IPS-20b (cell line): ENCODE measurements around the gene OTOR.

Source experiments
- H3K27ac ChIP-seq: one replicate; pipeline ENCODE4 v1.5.1; 2013; ENCODE audit warnings: low read length
- H3K27me3 ChIP-seq: 2 replicates; pipeline ENCODE4 v1.6.1; 2013; ENCODE audit warnings: mild to moderate bottlenecking, low read length, inconsistent platforms; ENCODE audit not compliant: insufficient read depth
- H3K36me3 ChIP-seq: 2 replicates; pipeline ENCODE4 v1.6.1; 2013; ENCODE audit warnings: low read depth, mild to moderate bottlenecking, inconsistent platforms, low read length, moderate library complexity; ENCODE audit not compliant: insufficient read depth
- H3K4me1 ChIP-seq: 2 replicates; pipeline ENCODE4 v1.6.1; 2013; ENCODE audit warnings: mild to moderate bottlenecking, control low read depth, inconsistent platforms, low read length, moderate library complexity; ENCODE audit not compliant: insufficient read depth
- H3K4me3 ChIP-seq: 2 replicates; pipeline ENCODE4 v1.5.1; 2013; ENCODE audit warnings: mild to moderate bottlenecking, low read length, inconsistent platforms
- H3K9ac ChIP-seq: 2 replicates; pipeline ENCODE4 v1.6.1; 2013; ENCODE audit warnings: low read depth, mild to moderate bottlenecking, inconsistent platforms, low read length, moderate library complexity
- H3K9me3 ChIP-seq: 2 replicates; pipeline ENCODE4 v1.6.1; 2013; ENCODE audit warnings: mild to moderate bottlenecking, low read depth, low read length, inconsistent platforms; ENCODE audit not compliant: insufficient read depth

OTOR gene

GRCh38 chr20:16752901-16753300 lies 4.7 kb downstream of the OTOR start:
- Histone ChIP-seq H3K4me1 (peaks cover 8% of the 10 kb centered on the region; the same call in 1 of the 2 replicates), H3K27me3 (no peaks in the 10 kb centered on the region), H3K9me3 (peaks cover 12% of the 10 kb centered on the region; the same call in 1 of the 2 replicates), H3K4me3 (no peak overlapping the region), H3K9ac (no peak overlapping the region), H3K36me3 (no peaks in the 10 kb centered on the region), H3K27ac (no peak overlapping the region)

- no peaks in the 10 kb centered on the region for H3K4me1 ChIP-seq
- H3K36me3 ChIP-seq: no peaks in the 10 kb centered on the region
- peaks cover 12% of the 10 kb centered on the region; the same call in 1 of the 2 replicates for H3K9me3 ChIP-seq
- H3K27ac ChIP-seq: no peak overlapping the region
- H3K27me3 ChIP-seq: no peaks in the 10 kb centered on the region
- no peak overlapping the region for H3K4me3 ChIP-seq
- no peak overlapping the region for H3K9ac ChIP-seq
Measured at GRCh38 chr20:16758454-16759180, 10.5 kb downstream of the OTOR start.

- Histone ChIP-seq H3K4me3 (no peak overlapping the region), H3K9me3 (peaks cover 12% of the 10 kb centered on the region; the same call in 1 of the 2 replicates), H3K27me3 (no peaks in the 10 kb centered on the region), H3K27ac (no peak overlapping the region), H3K9ac (no peak overlapping the region), H3K36me3 (no peaks in the 10 kb centered on the region), H3K4me1 (no peaks in the 10 kb centered on the region)
Measured at GRCh38 chr20:16759181-16759563, 11.0 kb downstream of the OTOR start.

- Histone ChIP-seq H3K36me3 (no peaks in the 10 kb centered on the region), H3K4me3 (no peak overlapping the region), H3K9me3 (peaks cover 9% of the 10 kb centered on the region; the same call in 1 of the 2 replicates), H3K9ac (0 out of 2 replicates have a peak overlapping the region, but pooled peaks have one; percentile 19), H3K27ac (no peak overlapping the region), H3K4me1 (no peaks in the 10 kb centered on the region), H3K27me3 (no peaks in the 10 kb centered on the region)
Measured at GRCh38 chr20:16760431-16761304, 12.5 kb downstream of the OTOR start.

- Histone ChIP-seq H3K4me1 (no peaks in the 10 kb centered on the region), H3K27ac (no peak overlapping the region), H3K36me3 (no peaks in the 10 kb centered on the region), H3K9me3 (peaks cover 2% of the 10 kb centered on the region; the same call in 1 of the 2 replicates), H3K9ac (no peak overlapping the region), H3K27me3 (no peaks in the 10 kb centered on the region), H3K4me3 (no peak overlapping the region)
Measured at GRCh38 chr20:16761305-16761829, 13.2 kb downstream of the OTOR start.

GRCh38 chr20:16764560-16764959 lies 16.4 kb downstream of the OTOR start:
- H3K4me3 ChIP-seq: no peak overlapping the region
- no peak overlapping the region for H3K9ac ChIP-seq
- H3K27me3 ChIP-seq: no peaks in the 10 kb centered on the region
- no peak overlapping the region for H3K27ac ChIP-seq
- H3K36me3 ChIP-seq: no peaks in the 10 kb centered on the region
- H3K9me3 ChIP-seq: no peaks in the 10 kb centered on the region
- no peaks in the 10 kb centered on the region for H3K4me1 ChIP-seq

GRCh38 chr20:16771213-16771612 lies 23.1 kb downstream of the OTOR start:
- no peak overlapping the region for H3K27ac ChIP-seq
- H3K27me3 ChIP-seq: no peaks in the 10 kb centered on the region

GRCh38 chr20:16775961-16776360 lies 27.8 kb downstream of the OTOR start:
- Histone ChIP-seq H3K9ac (no peak overlapping the region), H3K27ac (no peak overlapping the region), H3K36me3 (no peaks in the 10 kb centered on the region), H3K4me1 (no peaks in the 10 kb centered on the region), H3K9me3 (no peaks in the 10 kb centered on the region), H3K4me3 (no peak overlapping the region), H3K27me3 (no peaks in the 10 kb centered on the region)

More at GRCh38 chr20:16771213-16771612, 23.1 kb downstream of the OTOR start:
- H3K9ac ChIP-seq: no peak overlapping the region
- H3K4me1 ChIP-seq: no peaks in the 10 kb centered on the region
- no peaks in the 10 kb centered on the region for H3K9me3 ChIP-seq
- no peak overlapping the region for H3K4me3 ChIP-seq
- no peaks in the 10 kb centered on the region for H3K36me3 ChIP-seq

GRCh38 chr20:16777126-16777525 lies 29.0 kb downstream of the OTOR start:
- Histone ChIP-seq H3K9ac (no peak overlapping the region), H3K4me3 (no peak overlapping the region), H3K4me1 (no peaks in the 10 kb centered on the region), H3K9me3 (no peaks in the 10 kb centered on the region), H3K27me3 (no peaks in the 10 kb centered on the region), H3K36me3 (no peaks in the 10 kb centered on the region), H3K27ac (no peak overlapping the region)

- Histone ChIP-seq H3K9me3 (no peaks in the 10 kb centered on the region), H3K9ac (no peak overlapping the region), H3K27ac (no peak overlapping the region), H3K4me3 (no peak overlapping the region), H3K27me3 (no peaks in the 10 kb centered on the region), H3K36me3 (no peaks in the 10 kb centered on the region), H3K4me1 (no peaks in the 10 kb centered on the region)
Measured at GRCh38 chr20:16778159-16778558, 30.0 kb downstream of the OTOR start.

- Histone ChIP-seq H3K27me3 (no peaks in the 10 kb centered on the region), H3K9ac (no peak overlapping the region), H3K4me3 (no peak overlapping the region), H3K36me3 (no peaks in the 10 kb centered on the region), H3K4me1 (no peaks in the 10 kb centered on the region; the same call in 1 of the 2 replicates), H3K9me3 (no peaks in the 10 kb centered on the region), H3K27ac (no peak overlapping the region)
Measured at GRCh38 chr20:16781496-16781895, 33.3 kb downstream of the OTOR start.
